Body of pancreas (tissue), 4 donors: Measurements from ENCODE around the gene NEGR1. TPM values are rescaled to one million over a fixed set of nuclear protein-coding genes. Genes with fewer than 3 reads are reported as not detected.

ENCODE experiments used
- ATAC-seq: fragments of 150-250 bp; one replicate; pipeline ENCODE4 v1.9.1; 2016
- DNase-seq, 4 donors: peaks; one replicate each; pipeline ENCODE4 v3.0.0-alpha.2; 2019
- H3K27ac ChIP-seq, 4 donors: fragments of 200-600 bp; sonication (generic); 1 replicate in 3 of 4; 2 replicates in 1 of 4; pipeline versions ENCODE4 v1.5.1 to v1.6.1; 2016 to 2019; ENCODE audit warnings: mild to moderate bottlenecking in 1 of 4, mixed read lengths in 1 of 4, moderate library complexity in 1 of 4
- H3K27me3 ChIP-seq, 2 donors: fragments of 200-600 bp; sonication (generic); one replicate each; pipeline ENCODE4 v1.6.0; 2016; ENCODE audit warnings: mild to moderate bottlenecking in 1 of 2
- H3K36me3 ChIP-seq, 2 donors: fragments of 200-600 bp; sonication (generic); replicated peaks in 1 of 2; 2 replicates each; pipeline ENCODE4 v1.5.1; 2016; ENCODE audit warnings: low read depth in 2 of 2; ENCODE audit not compliant: insufficient read depth in 1 of 2
- H3K4me1 ChIP-seq: fragments of 200-600 bp; sonication (generic); one replicate; pipeline ENCODE4 v1.6.0; 2016
- H3K4me3 ChIP-seq, 2 donors: fragments of 200-600 bp; sonication (generic); 1 replicate in 1 of 2; 2 replicates in 1 of 2; pipeline ENCODE4 v1.5.1; 2016 to 2019
- H3K9me3 ChIP-seq, 3 donors: fragments of 200-600 bp; sonication (generic); 1 replicate in 2 of 3; 2 replicates in 1 of 3; pipeline ENCODE4 v1.5.1; 2016
- CTCF ChIP-seq, 7 experiments: fragments of 450-650 bp in 4 of 7; fragments of 200-600 bp in 3 of 7; sonication (generic) in 3 of 7; IDR thresholded peaks; one replicate each; pipeline ENCODE4 v1.5.1; 2016 to 2019; ENCODE audit warnings: antibody characterized with exemption in 7 of 7
- POLR2A ChIP-seq, 3 donors: fragments of 450-650 bp; IDR thresholded peaks; one replicate each; pipeline ENCODE4 v1.6.1; 2016; ENCODE audit warnings: antibody characterized with exemption in 3 of 3, mild to moderate bottlenecking in 2 of 3
- WGBS, 2 donors: methylation state at CpG; one replicate each; pipeline ENCODE4 v1.1.5; 2017; 5-methylcytosine and 5-hydroxymethylcytosine counted together
- intact Hi-C: fragments of 100-400 bp; cut with DNase I; formaldehyde crosslinking; loops from one replicate; pipeline ENCODE4 v1.15.1; 2023
- total RNA-seq, 2 donors: library from RNA; depleted of rRNA; stranded (reverse); fragments of >200 nt; gene quantifications; one replicate each; pipeline ENCODE4 v1.1.0, GENCODE V29; 2016

The NEGR1 gene
- total RNA-seq, 2 donors from 2014 or later: 6.3 to 9.6 TPM

- intact Hi-C loops: no loop called here
- H3K27ac ChIP-seq: no peak overlapping the region
- no peaks in the 10 kb centered on the region for H3K36me3 ChIP-seq
- DNase-seq: peak in 2 of 4 donors; percentile 11 to 19
- 76 to 78% methylated on average over 2 of the region's 2 CpGs for WGBS, 2 donors
- H3K4me3 ChIP-seq: no peak overlapping the region
- no peaks in the 10 kb centered on the region for H3K9me3 ChIP-seq
- no peaks in the 10 kb centered on the region for H3K27me3 ChIP-seq
- ATAC-seq: no peak
- no peak for TF ChIP-seq POLR2A (IDR thresholded peaks at IDR 0.05)
- TF ChIP-seq CTCF (IDR thresholded peaks at IDR 0.05): no peak
- no peaks in the 10 kb centered on the region for H3K4me1 ChIP-seq
These were observed 478.2 kb downstream of the NEGR1 start for GRCh38 chr1:71804140-71804539.

- DNase-seq (peak in 1 of 4 donors; percentile 18), ATAC-seq (no peak)
- Histone ChIP-seq H3K27ac (no peak overlapping the region), H3K9me3 (no peaks in the 10 kb centered on the region), H3K27me3 (no peaks in the 10 kb centered on the region), H3K36me3 (no peaks in the 10 kb centered on the region), H3K4me3 (no peak overlapping the region), H3K4me1 (no peaks in the 10 kb centered on the region)
- peak in 1 of 7 experiments; percentile 26 for TF ChIP-seq CTCF (IDR thresholded peaks at IDR 0.05)
- TF ChIP-seq POLR2A (IDR thresholded peaks at IDR 0.05): no peak
- intact Hi-C loops: no loop called here
These were observed 486.3 kb downstream of the NEGR1 start for GRCh38 chr1:71796006-71796405.

- H3K36me3 ChIP-seq: no peaks in the 10 kb centered on the region
- H3K27me3 ChIP-seq: no peaks in the 10 kb centered on the region
- H3K4me3 ChIP-seq: no peak overlapping the region
- no peak overlapping the region for H3K27ac ChIP-seq
- ATAC-seq (no peak), DNase-seq (no peak)
- 41 to 55% methylated on average over 1 of the region's 1 CpG for WGBS, 2 donors
- no peaks in the 10 kb centered on the region for H3K9me3 ChIP-seq
- no peak for TF ChIP-seq POLR2A (IDR thresholded peaks at IDR 0.05)
- no peak for TF ChIP-seq CTCF (IDR thresholded peaks at IDR 0.05)
- intact Hi-C loops: no loop called here
- H3K4me1 ChIP-seq: peaks cover 6% of the 10 kb centered on the region
These were observed 490.1 kb downstream of the NEGR1 start for GRCh38 chr1:71792264-71792663.

GRCh38 chr1:71788113-71788512 is 494.2 kb downstream of the NEGR1 start:
- Histone ChIP-seq H3K27me3 (no peaks in the 10 kb centered on the region), H3K27ac (no peak overlapping the region), H3K4me3 (no peak overlapping the region), H3K9me3 (no peaks in the 10 kb centered on the region), H3K4me1 (peaks cover 26% of the 10 kb centered on the region), H3K36me3 (no peaks in the 10 kb centered on the region)
- ATAC-seq (no peak), DNase-seq (no peak)
- intact Hi-C loops: no loop called here
- 6 to 22% methylated on average over 1 of the region's 1 CpG for WGBS, 2 donors
- TF ChIP-seq CTCF (IDR thresholded peaks at IDR 0.05): no peak
- TF ChIP-seq POLR2A (IDR thresholded peaks at IDR 0.05): no peak

GRCh38 chr1:71787699-71788098 is 494.6 kb downstream of the NEGR1 start:
- Histone ChIP-seq H3K9me3 (no peaks in the 10 kb centered on the region), H3K36me3 (no peaks in the 10 kb centered on the region), H3K4me1 (peaks cover 26% of the 10 kb centered on the region), H3K27me3 (no peaks in the 10 kb centered on the region), H3K27ac (no peak overlapping the region), H3K4me3 (no peak overlapping the region)
- ATAC-seq (peak; percentile 15), DNase-seq (no peak)
- WGBS, 2 donors: 12 to 25% methylated on average over 1 of the region's 1 CpG
- intact Hi-C loops: no loop called here
- TF ChIP-seq CTCF (IDR thresholded peaks at IDR 0.05) (no peak), POLR2A (IDR thresholded peaks at IDR 0.05) (no peak)
